AG09319 (cell line): Measurements from ENCODE around the gene XXYLT1.

Experiments
- DNase-seq: peaks from one replicate; pipeline ENCODE4 v3.0.0-alpha.2; 2010; ENCODE audit warnings: low read depth; ENCODE audit errors: extremely low read depth
- TF ChIP-seq, protein P1 (sequence below): IDR thresholded peaks from 2 replicates; pipeline ENCODE4 v1.5.1; 2011; ENCODE audit warnings: low read depth, mild to moderate bottlenecking, inconsistent platforms, low read length, moderate library complexity

The XXYLT1 gene, protein sequence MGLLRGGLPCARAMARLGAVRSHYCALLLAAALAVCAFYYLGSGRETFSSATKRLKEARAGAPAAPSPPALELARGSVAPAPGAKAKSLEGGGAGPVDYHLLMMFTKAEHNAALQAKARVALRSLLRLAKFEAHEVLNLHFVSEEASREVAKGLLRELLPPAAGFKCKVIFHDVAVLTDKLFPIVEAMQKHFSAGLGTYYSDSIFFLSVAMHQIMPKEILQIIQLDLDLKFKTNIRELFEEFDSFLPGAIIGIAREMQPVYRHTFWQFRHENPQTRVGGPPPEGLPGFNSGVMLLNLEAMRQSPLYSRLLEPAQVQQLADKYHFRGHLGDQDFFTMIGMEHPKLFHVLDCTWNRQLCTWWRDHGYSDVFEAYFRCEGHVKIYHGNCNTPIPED

DNA sequence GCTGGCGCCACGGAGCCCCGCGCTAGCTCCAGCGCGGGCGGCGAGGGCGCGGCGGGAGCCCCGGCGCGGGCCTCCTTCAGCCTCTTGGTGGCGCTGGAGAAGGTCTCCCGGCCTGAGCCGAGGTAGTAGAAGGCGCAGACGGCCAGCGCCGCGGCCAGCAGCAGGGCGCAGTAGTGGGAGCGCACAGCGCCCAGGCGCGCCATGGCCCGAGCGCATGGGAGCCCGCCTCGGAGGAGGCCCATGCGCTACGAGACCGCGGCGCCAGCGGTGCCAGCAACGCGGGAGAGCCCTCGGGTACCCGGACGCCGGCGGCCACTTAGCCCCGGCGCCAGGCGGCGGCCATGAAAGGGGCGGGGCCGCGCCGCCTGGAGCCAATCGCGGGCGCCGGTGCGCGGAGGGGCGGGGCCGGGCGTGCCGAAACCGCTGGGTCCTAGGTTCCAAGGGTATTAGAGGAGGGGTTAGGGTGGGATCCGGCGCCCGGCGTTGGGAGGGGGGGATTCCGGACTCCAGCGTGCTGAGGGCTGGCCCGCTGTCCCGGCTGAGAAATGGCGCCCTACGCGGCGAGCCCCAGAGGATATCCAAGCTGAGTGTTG, at the start of gene XXYLT1:
Gene XXYLT1 (minus strand): TSS at position 343 of the 593 bp plus-strand sequence. CDS start 101 bp downstream, at position 242.
- TF ChIP-seq, protein P1, sequence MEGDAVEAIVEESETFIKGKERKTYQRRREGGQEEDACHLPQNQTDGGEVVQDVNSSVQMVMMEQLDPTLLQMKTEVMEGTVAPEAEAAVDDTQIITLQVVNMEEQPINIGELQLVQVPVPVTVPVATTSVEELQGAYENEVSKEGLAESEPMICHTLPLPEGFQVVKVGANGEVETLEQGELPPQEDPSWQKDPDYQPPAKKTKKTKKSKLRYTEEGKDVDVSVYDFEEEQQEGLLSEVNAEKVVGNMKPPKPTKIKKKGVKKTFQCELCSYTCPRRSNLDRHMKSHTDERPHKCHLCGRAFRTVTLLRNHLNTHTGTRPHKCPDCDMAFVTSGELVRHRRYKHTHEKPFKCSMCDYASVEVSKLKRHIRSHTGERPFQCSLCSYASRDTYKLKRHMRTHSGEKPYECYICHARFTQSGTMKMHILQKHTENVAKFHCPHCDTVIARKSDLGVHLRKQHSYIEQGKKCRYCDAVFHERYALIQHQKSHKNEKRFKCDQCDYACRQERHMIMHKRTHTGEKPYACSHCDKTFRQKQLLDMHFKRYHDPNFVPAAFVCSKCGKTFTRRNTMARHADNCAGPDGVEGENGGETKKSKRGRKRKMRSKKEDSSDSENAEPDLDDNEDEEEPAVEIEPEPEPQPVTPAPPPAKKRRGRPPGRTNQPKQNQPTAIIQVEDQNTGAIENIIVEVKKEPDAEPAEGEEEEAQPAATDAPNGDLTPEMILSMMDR: peak; percentile 32
- no peak for DNase-seq

GRCh38 chr3:195319060-195319459, 48.1 kb upstream of the XXYLT1 start:
- no peak for DNase-seq
- TF ChIP-seq, protein P1: no peak

DNA sequence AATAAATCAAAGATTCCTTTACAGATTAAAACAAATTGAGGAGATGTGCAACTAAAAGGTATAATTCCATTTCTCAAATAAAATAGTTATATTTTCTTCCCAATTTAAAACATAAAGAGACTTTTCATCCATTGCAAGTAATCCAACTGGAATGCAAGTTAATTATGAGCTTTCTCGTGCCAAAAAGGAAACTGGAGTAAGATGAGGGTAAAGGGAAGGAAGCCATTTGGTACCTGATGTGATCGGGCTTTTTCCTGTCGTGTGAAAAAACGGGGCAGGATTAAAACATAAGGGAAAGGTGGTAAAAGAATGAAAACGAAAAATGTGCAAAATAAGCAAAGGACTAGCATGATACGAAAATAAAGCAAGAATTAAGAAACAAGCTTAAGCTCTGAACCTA, 41.8 kb upstream of the XXYLT1 start:
- TF ChIP-seq, protein P1: no peak
- DNase-seq: no peak

GRCh38 chr3:195307711-195308110, 36.8 kb upstream of the XXYLT1 start:
- DNase-seq: no peak
- TF ChIP-seq, protein P1: no peak

GRCh38 chr3:195306369-195306768, 35.4 kb upstream of the XXYLT1 start:
- TF ChIP-seq, protein P1: no peak
- DNase-seq: no peak

DNA sequence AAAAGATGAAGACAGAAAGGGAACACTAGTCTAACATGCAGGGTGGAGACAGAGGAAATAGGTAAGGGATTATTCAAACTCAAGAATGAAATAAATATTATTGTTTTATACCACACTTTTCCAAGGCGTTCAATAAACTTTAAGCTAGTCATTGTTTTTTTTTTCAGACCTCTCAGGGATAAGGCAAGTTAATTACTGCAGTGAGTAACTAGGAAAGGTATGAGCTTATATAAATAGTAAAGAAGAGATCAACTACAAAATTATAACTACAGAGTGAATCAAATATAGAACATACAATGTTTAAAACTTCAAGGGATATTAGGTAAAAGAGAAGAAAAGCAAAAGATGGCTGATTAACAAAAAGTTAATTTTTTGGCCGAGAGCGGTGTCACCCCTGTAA, 31.5 kb upstream of the XXYLT1 start:
- TF ChIP-seq, protein P1: no peak
- no peak for DNase-seq

GRCh38 chr3:195297446-195297845, 26.5 kb upstream of the XXYLT1 start:
- TF ChIP-seq, protein P1: no peak
- no peak for DNase-seq
